OCI-LY3 (cell line): ENCODE results near the gene TBC1D21.

Experiments
- H2AFZ ChIP-seq: fragments of 200-600, 300-600 bp; shearing (Covaris generic); 2 replicates; pipeline ENCODE4 v1.6.0; 2014; ENCODE audit warnings: antibody characterized with exemption, low read depth, low read length
- H3K27ac ChIP-seq: fragments of 200-600, 300-600 bp; sonication (generic); 2 replicates; pipeline ENCODE4 v1.5.1; 2014; ENCODE audit warnings: mild to moderate bottlenecking, low read length, moderate library complexity, mixed read lengths
- H3K27me3 ChIP-seq: fragments of 200-600, 300-600 bp; sonication (generic); 2 replicates; pipeline ENCODE4 v1.6.1; 2014; ENCODE audit warnings: low read depth, low read length, mixed read lengths
- H3K36me3 ChIP-seq: fragments of 200-600, 300-600 bp; sonication (generic); replicated peaks from 2 replicates; pipeline ENCODE3; 2014; ENCODE audit warnings: low read depth, low read length, mixed read lengths
- H3K4me1 ChIP-seq: fragments of 300-600, 200-600 bp; sonication (generic); 2 replicates; pipeline ENCODE4 v1.6.1; 2014; ENCODE audit warnings: low read length, mixed read lengths
- H3K4me2 ChIP-seq: fragments of 200-600, 300-600 bp; sonication (generic); 2 replicates; pipeline ENCODE4 v1.6.1; 2014; ENCODE audit warnings: low read length, mixed read lengths
- H3K4me3 ChIP-seq: fragments of 300-600, 200-600 bp; sonication (generic); 2 replicates; pipeline ENCODE4 v1.5.1; 2014; ENCODE audit warnings: antibody characterized with exemption, mild to moderate bottlenecking, low read length, moderate library complexity
- H3K79me2 ChIP-seq: fragments of 300-600, 200-600 bp; shearing (Covaris generic); 2 replicates; pipeline ENCODE4 v1.6.1; 2014; ENCODE audit warnings: mild to moderate bottlenecking, low read length, mixed read lengths
- H3K9ac ChIP-seq: fragments of 300-600, 200-600 bp; shearing (Covaris generic); 2 replicates; pipeline ENCODE4 v1.6.0; 2014; ENCODE audit warnings: mild to moderate bottlenecking, low read length, moderate library complexity
- H3K9me3 ChIP-seq: fragments of 200-600, 300-600 bp; shearing (Covaris generic); 2 replicates; pipeline ENCODE4 v1.6.1; 2014; ENCODE audit warnings: low read length, mixed read lengths; ENCODE audit not compliant: insufficient read depth
- H4K20me1 ChIP-seq: fragments of 200-600, 300-600 bp; sonication (generic); 2 replicates; pipeline ENCODE4 v1.6.1; 2016; ENCODE audit warnings: low read length, mixed read lengths; ENCODE audit not compliant: insufficient read depth
- CTCF ChIP-seq: fragments of 200-600, 300-600 bp; sonication (generic); IDR thresholded peaks from 2 replicates; pipeline ENCODE4 v1.5.1; 2014; ENCODE audit warnings: antibody characterized with exemption, low read length, low read depth
- EZH2phosphoT487 ChIP-seq: fragments of 200-600 bp; shearing (Covaris generic); IDR thresholded peaks from 2 replicates; pipeline ENCODE4 v1.6.1; 2018; ENCODE audit warnings: antibody characterized with exemption, mixed run types, low read depth

TBC1D21 gene

GRCh38 chr15:73873456-73873855 is at the start of gene TBC1D21:
Gene TBC1D21 (plus strand): TSS chr15:73873564. CDS start chr15:73873710, 146 bp downstream.
- Histone ChIP-seq H2AFZ (no peak within 1 kb of the TSS), H3K36me3 (no peaks in the 10 kb centered on the region), H3K9me3 (no peaks in the 10 kb centered on the region), H3K4me1 (peaks cover 7% of the 10 kb centered on the region), H3K9ac (no peak within 1 kb of the TSS), H4K20me1 (no peaks in the 10 kb centered on the region), H3K79me2 (no peaks in the 10 kb centered on the region), H3K4me2 (no peak within 1 kb of the TSS), H3K4me3 (no peak within 1 kb of the TSS), H3K27ac (no peak within 1 kb of the TSS), H3K27me3 (peaks cover 62% of the 10 kb centered on the region)
- no peak for TF ChIP-seq CTCF
- TF ChIP-seq EZH2phosphoT487, result no peak

GRCh38 chr15:73826711-73827251 is 46.6 kb upstream of the TBC1D21 start:
- Histone ChIP-seq H3K27ac (no peak overlapping the region), H3K9ac (no peak overlapping the region), H2AFZ (no peak overlapping the region), H3K79me2 (no peaks in the 10 kb centered on the region), H3K4me1 (no peaks in the 10 kb centered on the region), H3K4me2 (no peak overlapping the region), H3K27me3 (peaks cover 56% of the 10 kb centered on the region), H4K20me1 (no peaks in the 10 kb centered on the region), H3K4me3 (no peak overlapping the region), H3K9me3 (no peaks in the 10 kb centered on the region), H3K36me3 (no peaks in the 10 kb centered on the region)
- TF ChIP-seq CTCF (no peak), EZH2phosphoT487 (no peak)

- Histone ChIP-seq H2AFZ (no peak overlapping the region), H3K36me3 (no peaks in the 10 kb centered on the region), H3K4me3 (no peak overlapping the region), H3K9me3 (no peaks in the 10 kb centered on the region), H3K27ac (no peak overlapping the region), H3K27me3 (peaks cover 71% of the 10 kb centered on the region), H4K20me1 (no peaks in the 10 kb centered on the region), H3K79me2 (no peaks in the 10 kb centered on the region), H3K4me1 (no peaks in the 10 kb centered on the region), H3K4me2 (no peak overlapping the region), H3K9ac (no peak overlapping the region)
- TF ChIP-seq EZH2phosphoT487, result no peak
- no peak for TF ChIP-seq CTCF
Measured at GRCh38 chr15:73829523-73829922, 43.8 kb upstream of the TBC1D21 start.

GRCh38 chr15:73832657-73833056 is 40.7 kb upstream of the TBC1D21 start:
- peaks cover 85% of the 10 kb centered on the region for H3K27me3 ChIP-seq
- TF ChIP-seq CTCF, result no peak
- no peak for TF ChIP-seq EZH2phosphoT487

More at GRCh38 chr15:73832657-73833056, 40.7 kb upstream of the TBC1D21 start:
- Histone ChIP-seq H4K20me1 (0 out of 2 replicates have a peak, but pooled peaks cover 5% of the 10 kb centered on the region), H3K36me3 (no peaks in the 10 kb centered on the region), H3K4me1 (no peaks in the 10 kb centered on the region), H3K9ac (no peak overlapping the region), H3K79me2 (no peaks in the 10 kb centered on the region), H3K9me3 (no peaks in the 10 kb centered on the region), H2AFZ (no peak overlapping the region), H3K4me2 (no peak overlapping the region), H3K27ac (no peak overlapping the region), H3K4me3 (no peak overlapping the region)
